Measurements from ENCODE around the gene SORCS2. TPM values are rescaled to one million over a fixed set of nuclear protein-coding genes. Genes with fewer than 3 reads are reported as not detected.

SORCS2 gene
- total RNA-seq: not detected
- total RNA-seq: 0 reads per million in 2 donors

- H3K27ac Mint-ChIP-seq: no peak within 1 kb of the TSS
- peak in 2 of 3 donors; percentile 23 to 29 for DNase-seq
- H3K36me3 Mint-ChIP-seq (ENCODE audit: low read depth): peaks cover 9% of the 10 kb centered on the region
- H3K27me3 Mint-ChIP-seq: peaks cover 59% of the 10 kb centered on the region
- peak within 1 kb of the TSS; percentile 83 for H3K4me3 Mint-ChIP-seq
- peaks cover 6% of the 10 kb centered on the region for H3K4me1 Mint-ChIP-seq
- peak; percentile 77 for ATAC-seq
- no peaks in the 10 kb centered on the region for H3K9me3 ChIP-seq (ENCODE audit: control insufficient read depth, low read length, poor library complexity, severe bottlenecking)
Observed at GRCh38 chr4:7192252-7193029, at the start of gene SORCS2. Gene SORCS2 (plus strand): TSS chr4:7192538.

- Mint-ChIP-seq H3K4me3 (no peak overlapping the region), H3K4me1 (peaks cover 2% of the 10 kb centered on the region), H3K36me3 (ENCODE audit: low read depth) (no peaks in the 10 kb centered on the region), H3K27ac (no peak overlapping the region), H3K27me3 (peaks cover 42% of the 10 kb centered on the region)
- ATAC-seq (no peak), DNase-seq (no peak)
- no peaks in the 10 kb centered on the region for H3K9me3 ChIP-seq (ENCODE audit: control insufficient read depth, low read length, poor library complexity, severe bottlenecking)
Observed at GRCh38 chr4:7144374-7145290, 47.7 kb upstream of the SORCS2 start.

GRCh38 chr4:7145291-7145934 lies 46.9 kb upstream of the SORCS2 start:
- H3K4me3 Mint-ChIP-seq: no peak overlapping the region
- H3K36me3 Mint-ChIP-seq (ENCODE audit: low read depth): no peaks in the 10 kb centered on the region
- ATAC-seq (no peak), DNase-seq (no peak)
- H3K9me3 ChIP-seq (ENCODE audit: control insufficient read depth, low read length, poor library complexity, severe bottlenecking): no peaks in the 10 kb centered on the region
- H3K27ac Mint-ChIP-seq: no peak overlapping the region
- H3K4me1 Mint-ChIP-seq: peaks cover 2% of the 10 kb centered on the region
- H3K27me3 Mint-ChIP-seq: peaks cover 38% of the 10 kb centered on the region

GRCh38 chr4:7146059-7146785 lies 46.1 kb upstream of the SORCS2 start:
- DNase-seq (no peak), ATAC-seq (no peak)
- Mint-ChIP-seq H3K27me3 (peaks cover 45% of the 10 kb centered on the region), H3K36me3 (ENCODE audit: low read depth) (no peaks in the 10 kb centered on the region), H3K4me3 (no peak overlapping the region), H3K4me1 (peaks cover 2% of the 10 kb centered on the region), H3K27ac (no peak overlapping the region)
- H3K9me3 ChIP-seq (ENCODE audit: control insufficient read depth, low read length, poor library complexity, severe bottlenecking): no peaks in the 10 kb centered on the region

GRCh38 chr4:7146786-7147115 lies 45.6 kb upstream of the SORCS2 start:
- Mint-ChIP-seq H3K36me3 (ENCODE audit: low read depth) (no peaks in the 10 kb centered on the region), H3K27me3 (peaks cover 47% of the 10 kb centered on the region), H3K4me3 (no peak overlapping the region), H3K4me1 (peaks cover 2% of the 10 kb centered on the region), H3K27ac (no peak overlapping the region)
- ATAC-seq (no peak), DNase-seq (no peak)
- H3K9me3 ChIP-seq (ENCODE audit: control insufficient read depth, low read length, poor library complexity, severe bottlenecking): no peaks in the 10 kb centered on the region

- DNase-seq (no peak), ATAC-seq (no peak)
- Mint-ChIP-seq H3K4me1 (peaks cover 2% of the 10 kb centered on the region), H3K27ac (no peak overlapping the region), H3K4me3 (no peak overlapping the region), H3K36me3 (ENCODE audit: low read depth) (no peaks in the 10 kb centered on the region), H3K27me3 (peaks cover 47% of the 10 kb centered on the region)
- H3K9me3 ChIP-seq (ENCODE audit: control insufficient read depth, low read length, poor library complexity, severe bottlenecking): no peaks in the 10 kb centered on the region
Observed at GRCh38 chr4:7147261-7147660, 45.1 kb upstream of the SORCS2 start.

- Mint-ChIP-seq H3K4me1 (peaks cover 2% of the 10 kb centered on the region), H3K27ac (no peak overlapping the region), H3K27me3 (peaks cover 50% of the 10 kb centered on the region), H3K36me3 (ENCODE audit: low read depth) (peaks cover 1% of the 10 kb centered on the region), H3K4me3 (no peak overlapping the region)
- DNase-seq (no peak), ATAC-seq (no peak)
- no peaks in the 10 kb centered on the region for H3K9me3 ChIP-seq (ENCODE audit: control insufficient read depth, low read length, poor library complexity, severe bottlenecking)
Observed at GRCh38 chr4:7147661-7148310, 44.6 kb upstream of the SORCS2 start.

GRCh38 chr4:7148337-7148736 lies 44.0 kb upstream of the SORCS2 start:
- Mint-ChIP-seq H3K27ac (no peak overlapping the region), H3K4me3 (no peak overlapping the region), H3K4me1 (peaks cover 2% of the 10 kb centered on the region), H3K27me3 (peaks cover 51% of the 10 kb centered on the region), H3K36me3 (ENCODE audit: low read depth) (peaks cover 3% of the 10 kb centered on the region)
- ATAC-seq (no peak), DNase-seq (no peak)
- H3K9me3 ChIP-seq (ENCODE audit: control insufficient read depth, low read length, poor library complexity, severe bottlenecking): no peaks in the 10 kb centered on the region

GRCh38 chr4:7150036-7150635 lies 42.2 kb upstream of the SORCS2 start:
- Mint-ChIP-seq H3K4me3 (no peak overlapping the region), H3K4me1 (peaks cover 2% of the 10 kb centered on the region)

GRCh38 chr4:7151668-7152227 lies 40.6 kb upstream of the SORCS2 start:
- ATAC-seq (no peak), DNase-seq (no peak)
- Mint-ChIP-seq H3K27me3 (peaks cover 70% of the 10 kb centered on the region), H3K4me3 (no peak overlapping the region), H3K27ac (no peak overlapping the region), H3K36me3 (ENCODE audit: low read depth) (peaks cover 5% of the 10 kb centered on the region), H3K4me1 (peaks cover 4% of the 10 kb centered on the region)
- no peaks in the 10 kb centered on the region for H3K9me3 ChIP-seq (ENCODE audit: control insufficient read depth, low read length, poor library complexity, severe bottlenecking)

More at GRCh38 chr4:7150036-7150635, 42.2 kb upstream of the SORCS2 start:
- no peaks in the 10 kb centered on the region for H3K9me3 ChIP-seq (ENCODE audit: control insufficient read depth, low read length, poor library complexity, severe bottlenecking)
- no peak for ATAC-seq
- DNase-seq: no peak
- peaks cover 3% of the 10 kb centered on the region for H3K36me3 Mint-ChIP-seq (ENCODE audit: low read depth)
- H3K27me3 Mint-ChIP-seq: peaks cover 62% of the 10 kb centered on the region
- no peak overlapping the region for H3K27ac Mint-ChIP-seq

- Mint-ChIP-seq H3K27ac (no peak overlapping the region), H3K36me3 (ENCODE audit: low read depth) (peaks cover 5% of the 10 kb centered on the region), H3K4me1 (peaks cover 5% of the 10 kb centered on the region), H3K27me3 (peaks cover 77% of the 10 kb centered on the region), H3K4me3 (no peak overlapping the region)
- DNase-seq: no peak
- no peak for ATAC-seq
- H3K9me3 ChIP-seq (ENCODE audit: control insufficient read depth, low read length, poor library complexity, severe bottlenecking): no peaks in the 10 kb centered on the region
Observed at GRCh38 chr4:7153711-7154110, 38.6 kb upstream of the SORCS2 start.

Data from T-helper 17 cell (primary cell).